ENCODE results near the gene XYLT1.

XYLT1 gene

DNA sequence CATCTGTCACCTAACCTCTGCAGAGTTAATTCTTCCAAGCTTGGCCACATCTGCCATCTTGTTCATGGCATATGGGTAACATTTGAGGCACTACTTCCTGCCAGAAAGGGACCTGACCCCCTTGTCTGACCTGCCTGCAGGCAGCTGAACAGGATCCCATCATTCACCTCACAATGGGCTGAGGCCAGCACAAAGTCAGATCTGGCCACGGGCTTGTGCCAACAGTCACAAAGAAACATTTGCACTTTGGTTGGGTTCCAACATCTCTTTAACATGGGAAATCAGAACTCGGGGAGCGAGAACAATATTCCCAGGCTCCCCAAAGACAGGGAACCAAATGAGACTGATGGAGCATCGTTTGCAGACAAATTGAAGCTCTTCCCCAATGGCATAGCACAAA lies 116.1 kb downstream of the XYLT1 start:
- TF ChIP-seq, protein P1, sequence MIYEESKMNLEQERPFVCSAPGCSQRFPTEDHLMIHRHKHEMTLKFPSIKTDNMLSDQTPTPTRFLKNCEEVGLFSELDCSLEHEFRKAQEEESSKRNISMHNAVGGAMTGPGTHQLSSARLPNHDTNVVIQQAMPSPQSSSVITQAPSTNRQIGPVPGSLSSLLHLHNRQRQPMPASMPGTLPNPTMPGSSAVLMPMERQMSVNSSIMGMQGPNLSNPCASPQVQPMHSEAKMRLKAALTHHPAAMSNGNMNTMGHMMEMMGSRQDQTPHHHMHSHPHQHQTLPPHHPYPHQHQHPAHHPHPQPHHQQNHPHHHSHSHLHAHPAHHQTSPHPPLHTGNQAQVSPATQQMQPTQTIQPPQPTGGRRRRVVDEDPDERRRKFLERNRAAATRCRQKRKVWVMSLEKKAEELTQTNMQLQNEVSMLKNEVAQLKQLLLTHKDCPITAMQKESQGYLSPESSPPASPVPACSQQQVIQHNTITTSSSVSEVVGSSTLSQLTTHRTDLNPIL (CRISPR knock-in tag; IDR thresholded peaks at IDR 0.05; ENCODE audit: low read depth): no peak
- TF ChIP-seq ARNTL (CRISPR knock-in tag; IDR thresholded peaks at IDR 0.05; ENCODE audit: borderline replicate concordance, low read depth): no peak
- no peak for TF ChIP-seq ZFP3 (CRISPR knock-in tag; IDR thresholded peaks at IDR 0.05)
- no peak for TF ChIP-seq ZNF565 (CRISPR knock-in tag; conservative IDR thresholded peaks at IDR 0.05; ENCODE audit: low read depth)
- TF ChIP-seq BACH2 (CRISPR knock-in tag; IDR thresholded peaks at IDR 0.05; ENCODE audit: borderline replicate concordance): no peak
- no peak for TF ChIP-seq RARB (CRISPR knock-in tag; IDR thresholded peaks at IDR 0.05)
- TF ChIP-seq TCF4 (CRISPR knock-in tag; IDR thresholded peaks at IDR 0.05; ENCODE audit: borderline replicate concordance): no peak
- no peak for TF ChIP-seq SNAI2 (CRISPR knock-in tag; IDR thresholded peaks at IDR 0.05)
- TF ChIP-seq ZFP30 (CRISPR knock-in tag; IDR thresholded peaks at IDR 0.05): no peak
- TF ChIP-seq TOX (CRISPR knock-in tag; IDR thresholded peaks at IDR 0.05; ENCODE audit: borderline replicate concordance): no peak
- no peak for TF ChIP-seq ISL1 (CRISPR knock-in tag; IDR thresholded peaks at IDR 0.05)
- TF ChIP-seq, protein P2, sequence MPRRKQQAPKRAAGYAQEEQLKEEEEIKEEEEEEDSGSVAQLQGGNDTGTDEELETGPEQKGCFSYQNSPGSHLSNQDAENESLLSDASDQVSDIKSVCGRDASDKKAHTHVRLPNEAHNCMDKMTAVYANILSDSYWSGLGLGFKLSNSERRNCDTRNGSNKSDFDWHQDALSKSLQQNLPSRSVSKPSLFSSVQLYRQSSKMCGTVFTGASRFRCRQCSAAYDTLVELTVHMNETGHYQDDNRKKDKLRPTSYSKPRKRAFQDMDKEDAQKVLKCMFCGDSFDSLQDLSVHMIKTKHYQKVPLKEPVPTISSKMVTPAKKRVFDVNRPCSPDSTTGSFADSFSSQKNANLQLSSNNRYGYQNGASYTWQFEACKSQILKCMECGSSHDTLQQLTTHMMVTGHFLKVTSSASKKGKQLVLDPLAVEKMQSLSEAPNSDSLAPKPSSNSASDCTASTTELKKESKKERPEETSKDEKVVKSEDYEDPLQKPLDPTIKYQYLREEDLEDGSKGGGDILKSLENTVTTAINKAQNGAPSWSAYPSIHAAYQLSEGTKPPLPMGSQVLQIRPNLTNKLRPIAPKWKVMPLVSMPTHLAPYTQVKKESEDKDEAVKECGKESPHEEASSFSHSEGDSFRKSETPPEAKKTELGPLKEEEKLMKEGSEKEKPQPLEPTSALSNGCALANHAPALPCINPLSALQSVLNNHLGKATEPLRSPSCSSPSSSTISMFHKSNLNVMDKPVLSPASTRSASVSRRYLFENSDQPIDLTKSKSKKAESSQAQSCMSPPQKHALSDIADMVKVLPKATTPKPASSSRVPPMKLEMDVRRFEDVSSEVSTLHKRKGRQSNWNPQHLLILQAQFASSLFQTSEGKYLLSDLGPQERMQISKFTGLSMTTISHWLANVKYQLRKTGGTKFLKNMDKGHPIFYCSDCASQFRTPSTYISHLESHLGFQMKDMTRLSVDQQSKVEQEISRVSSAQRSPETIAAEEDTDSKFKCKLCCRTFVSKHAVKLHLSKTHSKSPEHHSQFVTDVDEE (CRISPR knock-in tag; IDR thresholded peaks at IDR 0.05): no peak
- TF ChIP-seq, protein P3, sequence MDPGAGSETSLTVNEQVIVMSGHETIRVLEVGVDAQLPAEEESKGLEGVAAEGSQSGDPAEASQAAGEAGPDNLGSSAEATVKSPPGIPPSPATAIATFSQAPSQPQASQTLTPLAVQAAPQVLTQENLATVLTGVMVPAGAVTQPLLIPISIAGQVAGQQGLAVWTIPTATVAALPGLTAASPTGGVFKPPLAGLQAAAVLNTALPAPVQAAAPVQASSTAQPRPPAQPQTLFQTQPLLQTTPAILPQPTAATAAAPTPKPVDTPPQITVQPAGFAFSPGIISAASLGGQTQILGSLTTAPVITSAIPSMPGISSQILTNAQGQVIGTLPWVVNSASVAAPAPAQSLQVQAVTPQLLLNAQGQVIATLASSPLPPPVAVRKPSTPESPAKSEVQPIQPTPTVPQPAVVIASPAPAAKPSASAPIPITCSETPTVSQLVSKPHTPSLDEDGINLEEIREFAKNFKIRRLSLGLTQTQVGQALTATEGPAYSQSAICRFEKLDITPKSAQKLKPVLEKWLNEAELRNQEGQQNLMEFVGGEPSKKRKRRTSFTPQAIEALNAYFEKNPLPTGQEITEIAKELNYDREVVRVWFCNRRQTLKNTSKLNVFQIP (CRISPR knock-in tag; IDR thresholded peaks at IDR 0.05; ENCODE audit: borderline replicate concordance, low read depth): no peak
- no peak for TF ChIP-seq OSR1 (CRISPR knock-in tag; IDR thresholded peaks at IDR 0.05)
- ATAC-seq: no peak

DNA sequence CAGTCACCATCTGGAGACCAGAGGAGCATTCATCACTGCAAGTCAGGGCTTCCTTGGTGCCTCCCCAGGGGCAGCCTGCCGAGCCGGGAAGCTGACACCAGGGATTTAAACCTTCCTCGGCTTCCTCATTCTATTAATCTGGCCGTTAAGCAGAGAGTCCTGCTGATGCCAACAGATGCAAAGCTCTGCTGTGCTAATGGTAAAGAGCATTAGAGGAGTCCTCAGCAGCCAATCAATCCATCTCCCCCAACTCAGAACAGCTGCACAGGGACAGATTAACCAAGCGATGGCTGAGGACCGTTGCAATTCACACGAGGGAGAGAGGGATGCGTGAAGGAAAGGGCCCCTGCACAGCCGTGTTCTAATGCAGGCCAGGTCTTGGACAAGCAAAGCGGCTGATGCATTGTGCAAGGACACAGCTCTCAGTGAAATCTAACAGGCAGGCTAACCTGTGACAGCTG lies 116.6 kb downstream of the XYLT1 start:
- TF ChIP-seq RARB (CRISPR knock-in tag; IDR thresholded peaks at IDR 0.05) (no peak), ZNF70 (CRISPR knock-in tag; IDR thresholded peaks at IDR 0.05) (peak; percentile 77; the same call in 1 of the 2 replicates), CSDC2 (CRISPR knock-in tag; IDR thresholded peaks at IDR 0.05) (no peak), TCF4 (CRISPR knock-in tag; IDR thresholded peaks at IDR 0.05; ENCODE audit: borderline replicate concordance) (0 out of 2 replicates have a peak, but pooled peaks have one; percentile 13)
- no peak; the same call in 2 of the 3 replicates for ATAC-seq

DNA sequence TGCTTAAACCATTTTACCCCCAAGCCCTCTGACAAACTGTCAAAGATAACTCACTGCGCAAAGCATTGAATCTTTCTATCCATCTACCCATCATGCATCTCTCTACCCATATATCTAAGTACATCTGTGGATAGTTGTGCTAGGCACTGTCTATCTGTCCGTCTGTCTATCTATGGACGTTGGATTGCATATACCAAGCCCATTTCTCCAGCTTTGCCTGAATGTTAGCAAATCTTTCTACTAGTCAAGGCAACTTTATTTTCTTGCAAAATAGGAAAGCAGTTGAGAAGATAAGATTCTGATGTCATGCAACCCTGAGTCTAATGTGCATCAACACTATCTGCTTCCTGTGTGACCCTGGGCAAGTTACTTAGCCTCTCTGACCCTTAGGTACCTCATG lies 117.2 kb downstream of the XYLT1 start:
- ATAC-seq: no peak
- no peak for TF ChIP-seq ZC3H10 (CRISPR knock-in tag; IDR thresholded peaks at IDR 0.05)
- TF ChIP-seq TCF4 (CRISPR knock-in tag; IDR thresholded peaks at IDR 0.05; ENCODE audit: borderline replicate concordance): no peak
- TF ChIP-seq GLIS3 (CRISPR knock-in tag; IDR thresholded peaks at IDR 0.05): no peak
- TF ChIP-seq, protein P2 (CRISPR knock-in tag; IDR thresholded peaks at IDR 0.05): no peak
- TF ChIP-seq SNAI2 (CRISPR knock-in tag; IDR thresholded peaks at IDR 0.05): no peak
- no peak for TF ChIP-seq OSR1 (CRISPR knock-in tag; IDR thresholded peaks at IDR 0.05)
- TF ChIP-seq ZNF70 (CRISPR knock-in tag; IDR thresholded peaks at IDR 0.05): no peak
- TF ChIP-seq, protein P4, sequence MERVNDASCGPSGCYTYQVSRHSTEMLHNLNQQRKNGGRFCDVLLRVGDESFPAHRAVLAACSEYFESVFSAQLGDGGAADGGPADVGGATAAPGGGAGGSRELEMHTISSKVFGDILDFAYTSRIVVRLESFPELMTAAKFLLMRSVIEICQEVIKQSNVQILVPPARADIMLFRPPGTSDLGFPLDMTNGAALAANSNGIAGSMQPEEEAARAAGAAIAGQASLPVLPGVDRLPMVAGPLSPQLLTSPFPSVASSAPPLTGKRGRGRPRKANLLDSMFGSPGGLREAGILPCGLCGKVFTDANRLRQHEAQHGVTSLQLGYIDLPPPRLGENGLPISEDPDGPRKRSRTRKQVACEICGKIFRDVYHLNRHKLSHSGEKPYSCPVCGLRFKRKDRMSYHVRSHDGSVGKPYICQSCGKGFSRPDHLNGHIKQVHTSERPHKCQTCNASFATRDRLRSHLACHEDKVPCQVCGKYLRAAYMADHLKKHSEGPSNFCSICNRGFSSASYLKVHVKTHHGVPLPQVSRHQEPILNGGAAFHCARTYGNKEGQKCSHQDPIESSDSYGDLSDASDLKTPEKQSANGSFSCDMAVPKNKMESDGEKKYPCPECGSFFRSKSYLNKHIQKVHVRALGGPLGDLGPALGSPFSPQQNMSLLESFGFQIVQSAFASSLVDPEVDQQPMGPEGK (CRISPR knock-in tag; IDR thresholded peaks at IDR 0.05; ENCODE audit: borderline replicate concordance): no peak
- no peak for TF ChIP-seq BACH2 (CRISPR knock-in tag; IDR thresholded peaks at IDR 0.05; ENCODE audit: borderline replicate concordance)
